K562 (cell line): Measurements from ENCODE around the gene UNC5B. TPM values are rescaled to one million over a fixed set of nuclear protein-coding genes. Genes with fewer than 3 reads are reported as not detected.

Source experiments
- BACH1 ChIP-seq: fragments of 200-800 bp; sonication (Bioruptor generic); IDR thresholded peaks from 2 replicates; pipeline ENCODE4 v1.6.1; 2016; ENCODE audit warnings: missing genetic modification characterization, missing compliant biosample characterization
- CEBPZ ChIP-seq: fragments of 150-350 bp; IDR thresholded peaks from 2 replicates; pipeline ENCODE4 v1.6.1; 2014; ENCODE audit warnings: low read depth, mild to moderate bottlenecking, low read length, borderline replicate concordance
- MAFF ChIP-seq: IDR thresholded peaks from 2 replicates; pipeline ENCODE4 v1.6.1; 2012; ENCODE audit warnings: low read length, improper control_type of control experiment
- MNT ChIP-seq, 2 experiments: fragments of 450-650 bp; conservative IDR thresholded peaks; 2 replicates each; pipeline ENCODE4 v1.6.1; 2017; ENCODE audit warnings: mild to moderate bottlenecking in 2 of 2, moderate library complexity in 2 of 2
- NONO ChIP-seq, 2 experiments: fragments of 200-400 bp in 1 of 2; fragments of 450-650 bp in 1 of 2; formaldehyde crosslinking in 1 of 2; IDR thresholded peaks; 2 replicates each; pipeline ENCODE4 v1.6.1; 2017; ENCODE audit warnings: low read depth in 2 of 2, mild to moderate bottlenecking in 2 of 2, moderate library complexity in 2 of 2, low read length in 1 of 2
- PML ChIP-seq: IDR thresholded peaks from 2 replicates; pipeline ENCODE4 v1.6.1; 2012; ENCODE audit warnings: low read length, inconsistent platforms
- POLR2B ChIP-seq: fragments of 450-650 bp; IDR thresholded peaks from 2 replicates; pipeline ENCODE4 v1.6.1; 2018; ENCODE audit warnings: low read depth; ENCODE audit not compliant: partially characterized antibody
- SMC3 ChIP-seq: conservative IDR thresholded peaks from 2 replicates; pipeline ENCODE4 v1.6.1; 2011; ENCODE audit warnings: low read depth, low read length, improper control_type of control experiment; ENCODE audit not compliant: insufficient read depth
- SPI1 ChIP-seq: IDR thresholded peaks from 2 replicates; pipeline ENCODE4 v1.6.1; 2011; ENCODE audit warnings: low read depth, low read length, control low read depth, borderline replicate concordance
- ZFP30 ChIP-seq: fragments of 250-450 bp; sonication (Bioruptor Pico); IDR thresholded peaks from 2 replicates; pipeline ENCODE4 v1.8.0; 2022; ENCODE audit warnings: moderate library complexity, mild to moderate bottlenecking, inconsistent platforms, borderline replicate concordance
- ZNF143 ChIP-seq: sonication (generic); formaldehyde crosslinking; IDR thresholded peaks from 2 replicates; pipeline ENCODE4 v1.9.0; 2022; ENCODE audit warnings: mild to moderate bottlenecking, missing genetic modification reagents
- ZNF76 ChIP-seq: fragments of 250-450 bp; sonication (Bioruptor Pico); IDR thresholded peaks from 2 replicates; pipeline ENCODE4 v1.4.0; 2020; ENCODE audit warnings: mild to moderate bottlenecking, moderate library complexity, borderline replicate concordance
- ZNF830 ChIP-seq: fragments of 250-450 bp; sonication (Bioruptor Pico); IDR thresholded peaks from 2 replicates; pipeline ENCODE4 v1.5.0; 2021; ENCODE audit warnings: mild to moderate bottlenecking
- polyA plus RNA-seq, 8 experiments: library from polyadenylated mRNA; depleted of rRNA in 4 of 8; stranded (reverse) in 5 of 8; unstranded in 3 of 8; fragments of >200 nt; fragmentation: Nextera tagmentation in 2 of 8; fragmentation: Illumina TruSeq in 1 of 8; extraction: Ambion mirVana in 2 of 8; extraction: Trizol in 1 of 8; gene quantifications; 2 replicates each; pipeline versions ENCODE4 v1.2.1 to v1.2.3, GENCODE V29; 2011 to 2014; ENCODE audit warnings: inconsistent platforms in 1 of 8, missing spikeins in 1 of 8
- total RNA-seq, 7 experiments: library from RNA; depleted of rRNA in 6 of 7; stranded (reverse); fragments of >200 nt in 6 of 7; fragmentation: Illumina TruSeq in 2 of 7; extraction: Trizol in 2 of 7; gene quantifications; 2 replicates each; pipeline versions ENCODE4 v1.2.1 to v1.2.3, GENCODE V29; 2011 to 2021; ENCODE audit warnings: low replicate concordance in 1 of 7
- TF ChIP-seq, protein P1 (sequence below), 2 experiments: fragments of 250-450 bp in 1 of 2; fragments of 450-650 bp in 1 of 2; sonication (Bioruptor Pico) in 1 of 2; IDR thresholded peaks; 2 replicates each; pipeline versions ENCODE4 v1.6.1 to v1.8.0; 2016 to 2021; ENCODE audit warnings: mild to moderate bottlenecking in 2 of 2, moderate library complexity in 2 of 2, missing compliant biosample characterization in 1 of 2, missing genetic modification characterization in 1 of 2
- TF ChIP-seq, protein P2 (sequence below): fragments of 450-650 bp; formaldehyde crosslinking; conservative IDR thresholded peaks from 2 replicates; pipeline ENCODE4 v1.4.0; 2022; ENCODE audit warnings: mild to moderate bottlenecking, missing genetic modification characterization
- TF ChIP-seq, protein P3 (sequence below): fragments of 150-350 bp; conservative IDR thresholded peaks from 2 replicates; pipeline ENCODE4 v1.6.1; 2014; ENCODE audit warnings: low read length

The UNC5B gene
- total and polyA plus RNA-seq, 9 of the 15 experiments (the other 6 are each of a cell fraction or from before 2014, with no cell fraction given) = 0.10 to 8.4 (median 2.1) TPM

DNA sequence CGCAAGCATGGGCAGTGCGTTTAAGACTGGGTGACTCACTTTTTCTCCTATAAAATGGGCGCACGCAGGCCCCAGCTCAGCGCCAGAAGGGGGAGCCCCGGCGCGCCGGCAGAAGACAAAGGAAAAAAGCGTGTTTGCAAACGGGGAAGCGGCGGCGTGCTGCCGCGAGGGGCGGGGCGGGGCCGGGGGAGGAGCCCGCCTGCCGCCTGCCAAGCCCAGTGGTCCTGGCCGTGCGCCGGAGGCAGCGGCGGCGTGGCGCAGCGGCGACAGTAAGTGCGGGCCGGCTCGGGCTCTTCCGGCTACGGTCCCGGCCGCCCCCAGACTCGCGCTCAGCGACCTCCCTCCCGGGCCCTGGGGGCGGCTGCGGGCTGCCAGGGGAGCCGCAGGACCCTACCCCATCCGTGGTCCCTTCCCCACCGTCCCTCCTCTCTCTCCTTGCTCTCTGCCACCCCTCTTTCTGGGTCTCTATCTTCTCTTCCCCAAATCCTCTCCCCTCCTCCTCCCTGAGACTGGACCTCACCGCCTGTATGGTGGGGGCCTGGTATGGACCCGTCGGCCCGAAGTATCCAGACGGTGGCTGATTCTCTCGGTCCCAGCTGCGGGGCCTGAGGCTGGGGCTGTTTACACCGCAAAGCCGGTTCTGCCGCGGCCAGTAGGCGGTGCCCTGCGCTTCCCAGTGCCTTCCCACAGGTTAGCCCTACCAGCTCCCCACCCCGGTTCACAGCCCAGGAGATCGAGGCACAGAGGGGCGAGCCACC, 106.9 kb downstream of the UNC5B start, which contains the start of gene SLC29A3 (continued):
- TF ChIP-seq, protein P1, sequence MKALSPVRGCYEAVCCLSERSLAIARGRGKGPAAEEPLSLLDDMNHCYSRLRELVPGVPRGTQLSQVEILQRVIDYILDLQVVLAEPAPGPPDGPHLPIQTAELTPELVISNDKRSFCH (CRISPR knock-in tag; IDR thresholded peaks at IDR 0.05) = no peak
- TF ChIP-seq, protein P1 (tag; IDR thresholded peaks at IDR 0.05) = peak; percentile 59; the same call in 1 of the 2 replicates
- TF ChIP-seq ZFP30 (CRISPR knock-in tag) (no peak), MNT (conservative IDR thresholded peaks at IDR 0.05) (peak; percentile 67 to 82), CEBPZ (no peak), SPI1 (0 out of 2 replicates have a peak, but pooled peaks have one; percentile 10), BACH1 (tag) (no peak), PML (peak; percentile 53; the same call in 1 of the 2 replicates), MAFF (no peak), ZNF143 (no peak), POLR2B (peak; percentile 46), ZNF76 (CRISPR knock-in tag) (no peak), SMC3 (peak; percentile 70), ZNF830 (CRISPR knock-in tag) (no peak), NONO (IDR thresholded peaks at IDR 0.05; ENCODE audit: low read depth in 2 of 2, low read length in 1 of 2) (peak; percentile 53 to 58; a peak in 1 of 4 replicates)
- TF ChIP-seq, protein P2, sequence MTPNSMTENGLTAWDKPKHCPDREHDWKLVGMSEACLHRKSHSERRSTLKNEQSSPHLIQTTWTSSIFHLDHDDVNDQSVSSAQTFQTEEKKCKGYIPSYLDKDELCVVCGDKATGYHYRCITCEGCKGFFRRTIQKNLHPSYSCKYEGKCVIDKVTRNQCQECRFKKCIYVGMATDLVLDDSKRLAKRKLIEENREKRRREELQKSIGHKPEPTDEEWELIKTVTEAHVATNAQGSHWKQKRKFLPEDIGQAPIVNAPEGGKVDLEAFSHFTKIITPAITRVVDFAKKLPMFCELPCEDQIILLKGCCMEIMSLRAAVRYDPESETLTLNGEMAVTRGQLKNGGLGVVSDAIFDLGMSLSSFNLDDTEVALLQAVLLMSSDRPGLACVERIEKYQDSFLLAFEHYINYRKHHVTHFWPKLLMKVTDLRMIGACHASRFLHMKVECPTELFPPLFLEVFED (CRISPR knock-in tag) = peak; percentile 89; the same call in 1 of the 2 replicates
- TF ChIP-seq, protein P3, sequence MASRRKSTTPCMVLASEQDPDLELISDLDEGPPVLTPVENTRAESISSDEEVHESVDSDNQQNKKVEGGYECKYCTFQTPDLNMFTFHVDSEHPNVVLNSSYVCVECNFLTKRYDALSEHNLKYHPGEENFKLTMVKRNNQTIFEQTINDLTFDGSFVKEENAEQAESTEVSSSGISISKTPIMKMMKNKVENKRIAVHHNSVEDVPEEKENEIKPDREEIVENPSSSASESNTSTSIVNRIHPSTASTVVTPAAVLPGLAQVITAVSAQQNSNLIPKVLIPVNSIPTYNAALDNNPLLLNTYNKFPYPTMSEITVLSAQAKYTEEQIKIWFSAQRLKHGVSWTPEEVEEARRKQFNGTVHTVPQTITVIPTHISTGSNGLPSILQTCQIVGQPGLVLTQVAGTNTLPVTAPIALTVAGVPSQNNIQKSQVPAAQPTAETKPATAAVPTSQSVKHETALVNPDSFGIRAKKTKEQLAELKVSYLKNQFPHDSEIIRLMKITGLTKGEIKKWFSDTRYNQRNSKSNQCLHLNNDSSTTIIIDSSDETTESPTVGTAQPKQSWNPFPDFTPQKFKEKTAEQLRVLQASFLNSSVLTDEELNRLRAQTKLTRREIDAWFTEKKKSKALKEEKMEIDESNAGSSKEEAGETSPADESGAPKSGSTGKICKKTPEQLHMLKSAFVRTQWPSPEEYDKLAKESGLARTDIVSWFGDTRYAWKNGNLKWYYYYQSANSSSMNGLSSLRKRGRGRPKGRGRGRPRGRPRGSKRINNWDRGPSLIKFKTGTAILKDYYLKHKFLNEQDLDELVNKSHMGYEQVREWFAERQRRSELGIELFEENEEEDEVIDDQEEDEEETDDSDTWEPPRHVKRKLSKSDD = 0 out of 2 replicates have a peak, but pooled peaks have one; percentile 38
